Left ventricle myocardium superior (tissue), 1 donor: Measurements from ENCODE around the gene LCN6. TPM values are rescaled to one million over a fixed set of nuclear protein-coding genes. Genes with fewer than 3 reads are reported as not detected.
A peak's percentile ranks its signal among the peaks of the same experiment; 100 is the strongest.

Experiments used
- ATAC-seq: fragments of 200-7000 bp; cut with Tn5 transposase; one replicate; pipeline ENCODE4 v1.9.1; 2020; ENCODE audit warnings: mild to moderate bottlenecking, moderate library complexity
- DNase-seq: peaks from one replicate; pipeline ENCODE4 v3.0.0-alpha.2; 2020
- intact Hi-C: fragments of 100-400 bp; cut with micrococcal nuclease; formaldehyde crosslinking; loops from one replicate; pipeline ENCODE4 v1.11.0; 2022
- total RNA-seq: library from RNA; stranded (reverse); fragmentation: NEBNext Ultra II Directional; extraction: Animal tissue kit (Norgen Biotek cat#: 25700); gene quantifications from one replicate; pipeline ENCODE4 v1.2.1, GENCODE V29; 2021
- donor health status: DM: no; HTN: yes; CAD: no; lungs with severe emphysema.

The LCN6 gene
- total RNA-seq, 1 donor from 2014 or later, result 17.4 TPM

DNA sequence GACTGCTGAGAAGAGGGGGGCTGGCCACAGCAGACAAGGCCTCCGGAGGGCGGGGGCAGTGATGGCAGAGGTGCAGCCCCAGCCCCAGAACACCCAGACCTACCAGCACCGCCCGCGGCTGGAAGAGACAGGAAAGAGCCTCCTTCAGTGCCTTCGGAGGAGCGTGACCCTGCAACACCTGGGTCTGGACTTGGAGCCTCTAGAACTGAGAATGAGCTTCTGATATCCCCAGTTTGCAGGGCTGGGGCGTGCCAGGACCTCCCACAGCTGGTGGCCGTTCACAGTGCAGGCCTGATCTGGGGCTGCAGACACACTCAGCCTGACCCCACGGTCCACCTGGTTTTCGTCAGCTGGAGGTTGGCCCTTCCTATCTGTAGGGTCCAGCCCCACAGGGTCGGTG is 14.7 kb downstream of the LCN6 start:
- no peak for ATAC-seq
- intact Hi-C loops, result no loop called here
- DNase-seq, result no peak

DNA sequence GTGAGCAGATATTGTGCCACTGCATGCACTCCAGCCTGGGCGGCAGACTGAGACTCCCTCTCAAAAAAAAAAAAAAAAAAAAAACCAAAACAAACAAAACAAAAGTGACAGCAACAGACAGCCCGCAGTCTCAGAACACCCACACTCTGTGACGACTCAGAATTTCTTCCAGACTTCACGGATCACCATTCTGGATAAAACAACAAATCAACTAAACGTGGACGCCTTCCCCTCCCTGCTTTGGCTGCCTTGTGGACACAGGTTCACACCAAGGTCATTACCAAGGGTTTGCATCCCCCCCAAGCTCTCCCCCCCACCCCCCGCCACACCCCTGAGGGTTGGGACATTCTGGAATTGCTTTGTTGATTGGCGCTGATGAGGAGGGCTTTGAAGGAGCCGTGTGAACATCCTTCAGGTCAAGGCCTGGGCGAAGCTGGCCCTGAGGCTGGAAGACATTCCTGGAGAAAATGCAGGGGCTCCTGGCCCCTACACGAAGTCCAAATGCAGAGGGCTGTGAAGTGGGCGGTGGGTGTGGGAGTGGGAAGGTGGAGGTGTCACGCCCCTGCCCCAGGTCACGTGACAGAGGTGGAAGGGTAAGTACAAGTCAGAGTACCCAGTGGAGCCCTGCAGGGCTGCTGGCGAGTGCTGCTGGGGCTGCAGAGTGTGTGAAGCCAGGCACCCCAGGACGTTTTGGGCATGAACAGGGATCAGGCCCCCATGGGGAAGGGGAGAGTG is 15.7 kb downstream of the LCN6 start:
- no peak for DNase-seq
- intact Hi-C loops, result no loop called here
- no peak for ATAC-seq

DNA sequence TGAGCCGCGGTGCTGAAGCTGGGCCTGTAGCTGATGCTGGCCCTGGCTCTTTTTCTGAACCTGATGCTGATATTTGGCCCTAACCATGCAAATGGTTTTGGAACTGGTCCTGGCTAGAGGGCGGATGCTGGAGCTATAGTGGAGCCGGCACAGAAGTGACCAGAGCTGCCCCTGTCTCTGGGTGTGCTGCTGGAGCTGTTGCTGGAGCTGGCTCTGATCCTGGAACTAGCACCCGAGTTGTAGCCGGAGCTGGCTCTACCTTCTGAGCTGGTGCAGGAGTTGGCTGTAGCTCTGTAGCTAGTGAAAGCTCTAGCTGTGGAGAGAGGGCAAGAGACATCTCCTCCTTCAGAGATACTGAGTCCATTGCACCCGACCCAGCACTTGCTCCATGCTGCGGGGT is 18.4 kb downstream of the LCN6 start:
- intact Hi-C loops, result no loop called here
- ATAC-seq (no peak), DNase-seq (no peak)

- intact Hi-C loops, result no loop called here
- no peak for DNase-seq
These were observed 19.2 kb downstream of the LCN6 start for GRCh38 chr9:136729144-136729543.

GRCh38 chr9:136728548-136729123 is 19.7 kb downstream of the LCN6 start:
- ATAC-seq (peak; percentile 48), DNase-seq (peak; percentile 60)
- intact Hi-C loops, result no loop called here

More at GRCh38 chr9:136729144-136729543, 19.2 kb downstream of the LCN6 start:
- peak; percentile 4 for ATAC-seq

GRCh38 chr9:136728080-136728547 is 20.2 kb downstream of the LCN6 start:
- intact Hi-C loops, result no loop called here
- ATAC-seq (peak; percentile 84), DNase-seq (peak; percentile 96)

GRCh38 chr9:136726631-136727191 is 21.6 kb downstream of the LCN6 start:
- intact Hi-C loops, result no loop called here
- DNase-seq, result no peak
- ATAC-seq, result no peak

GRCh38 chr9:136726118-136726517 is 22.2 kb downstream of the LCN6 start:
- intact Hi-C loops, result no loop called here
- DNase-seq (no peak), ATAC-seq (no peak)

GRCh38 chr9:136725612-136726011 is 22.7 kb downstream of the LCN6 start:
- no peak for ATAC-seq
- intact Hi-C loops, result no loop called here

GRCh38 chr9:136724772-136725171 is 23.6 kb downstream of the LCN6 start:
- intact Hi-C loops, result no loop called here
- ATAC-seq, result no peak

More at GRCh38 chr9:136725612-136726011, 22.7 kb downstream of the LCN6 start:
- DNase-seq, result no peak

GRCh38 chr9:136723989-136724388 is 24.3 kb downstream of the LCN6 start:
- intact Hi-C loops, result no loop called here

More at GRCh38 chr9:136724772-136725171, 23.6 kb downstream of the LCN6 start:
- DNase-seq, result no peak

DNA sequence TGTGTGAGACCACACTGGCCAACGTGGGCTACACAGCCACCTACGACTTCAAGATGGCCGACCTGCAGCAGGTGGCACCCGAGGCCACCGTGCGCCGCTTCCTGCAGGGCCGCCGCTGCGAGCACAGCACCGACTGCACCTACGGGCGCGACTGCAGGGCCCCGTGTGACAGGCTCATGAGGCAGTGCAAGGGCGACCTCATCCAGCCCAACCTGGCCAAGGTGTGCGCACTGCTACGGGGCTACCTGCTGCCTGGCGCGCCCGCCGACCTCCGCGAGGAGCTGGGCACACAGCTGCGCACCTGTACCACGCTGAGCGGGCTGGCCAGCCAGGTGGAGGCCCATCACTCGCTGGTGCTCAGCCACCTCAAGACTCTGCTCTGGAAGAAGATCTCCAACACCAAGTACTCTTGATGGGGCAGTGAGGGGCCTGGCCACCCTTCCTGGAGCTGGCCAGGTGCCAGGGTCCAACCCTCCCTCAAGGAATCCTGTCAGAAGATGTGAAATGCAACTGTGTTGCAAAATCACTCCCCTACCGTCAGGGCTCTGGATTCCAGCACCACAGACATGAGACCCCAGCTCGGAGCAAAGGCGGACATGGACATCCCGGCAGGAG is 24.9 kb downstream of the LCN6 start:
- no peak for ATAC-seq
- intact Hi-C loops, result no loop called here
- DNase-seq, result no peak

More at GRCh38 chr9:136723989-136724388, 24.3 kb downstream of the LCN6 start:
- no peak for ATAC-seq
- DNase-seq, result no peak

DNA sequence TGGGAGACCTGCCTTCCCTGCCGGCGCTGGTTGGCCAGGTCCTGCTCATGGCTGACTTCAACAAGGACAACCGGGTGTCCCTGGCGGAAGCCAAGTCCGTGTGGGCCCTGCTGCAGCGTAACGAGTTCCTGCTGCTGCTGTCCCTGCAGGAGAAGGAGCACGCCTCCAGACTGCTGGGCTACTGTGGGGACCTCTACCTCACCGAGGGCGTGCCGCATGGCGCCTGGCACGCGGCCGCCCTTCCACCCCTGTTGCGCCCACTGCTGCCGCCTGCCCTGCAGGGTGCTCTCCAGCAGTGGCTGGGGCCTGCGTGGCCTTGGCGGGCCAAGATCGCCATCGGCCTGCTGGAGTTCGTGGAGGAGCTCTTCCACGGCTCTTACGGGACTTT is 25.4 kb downstream of the LCN6 start:
- intact Hi-C loops, result no loop called here

DNA sequence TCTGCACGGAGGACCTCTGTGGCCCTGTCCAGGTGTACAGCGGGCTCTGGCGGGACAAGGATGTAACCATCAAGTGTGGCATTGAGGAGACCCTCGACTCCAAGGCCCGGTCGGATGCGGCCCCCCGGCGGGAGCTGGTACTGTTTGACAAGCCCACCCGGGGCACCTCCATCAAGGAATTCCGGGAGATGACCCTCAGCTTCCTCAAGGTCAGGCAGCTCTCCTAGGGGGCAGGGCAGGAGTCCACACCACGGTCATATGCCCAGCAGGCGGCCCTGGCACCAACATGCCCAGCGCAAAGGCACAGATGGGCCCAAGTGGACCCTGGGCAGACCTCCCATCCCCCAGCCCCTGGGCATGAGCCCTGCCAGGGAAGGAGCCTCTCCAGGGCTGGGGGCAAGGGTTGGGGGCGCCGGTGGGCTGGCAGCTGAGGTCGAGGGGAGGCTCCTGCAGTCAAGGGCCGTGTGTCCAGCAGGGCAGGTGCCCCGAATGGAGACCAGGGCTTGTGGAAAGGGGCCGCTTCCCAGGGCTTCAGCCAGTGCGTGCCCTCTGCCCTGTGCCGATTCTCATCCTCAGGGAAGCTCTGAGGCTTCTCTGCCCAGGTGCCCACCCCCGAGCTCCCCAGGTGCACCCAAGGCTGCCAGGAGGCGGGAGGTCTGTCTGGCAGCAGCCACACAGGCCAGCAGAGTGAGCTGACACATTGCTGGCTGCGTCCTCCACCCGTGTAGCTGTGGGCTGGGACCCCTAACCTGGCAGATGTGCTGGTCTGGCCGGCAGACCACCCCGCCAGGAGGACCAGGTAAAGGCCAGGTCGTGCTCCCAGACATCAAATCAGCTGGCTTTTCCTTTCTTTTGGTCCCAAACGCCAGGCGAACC is 26.0 kb downstream of the LCN6 start:
- ATAC-seq (peak; percentile 4), DNase-seq (no peak)
- intact Hi-C loops, result no loop called here

More for the DNA sequence above, 25.4 kb downstream of the LCN6 start:
- no peak for ATAC-seq
- DNase-seq, result no peak

DNA sequence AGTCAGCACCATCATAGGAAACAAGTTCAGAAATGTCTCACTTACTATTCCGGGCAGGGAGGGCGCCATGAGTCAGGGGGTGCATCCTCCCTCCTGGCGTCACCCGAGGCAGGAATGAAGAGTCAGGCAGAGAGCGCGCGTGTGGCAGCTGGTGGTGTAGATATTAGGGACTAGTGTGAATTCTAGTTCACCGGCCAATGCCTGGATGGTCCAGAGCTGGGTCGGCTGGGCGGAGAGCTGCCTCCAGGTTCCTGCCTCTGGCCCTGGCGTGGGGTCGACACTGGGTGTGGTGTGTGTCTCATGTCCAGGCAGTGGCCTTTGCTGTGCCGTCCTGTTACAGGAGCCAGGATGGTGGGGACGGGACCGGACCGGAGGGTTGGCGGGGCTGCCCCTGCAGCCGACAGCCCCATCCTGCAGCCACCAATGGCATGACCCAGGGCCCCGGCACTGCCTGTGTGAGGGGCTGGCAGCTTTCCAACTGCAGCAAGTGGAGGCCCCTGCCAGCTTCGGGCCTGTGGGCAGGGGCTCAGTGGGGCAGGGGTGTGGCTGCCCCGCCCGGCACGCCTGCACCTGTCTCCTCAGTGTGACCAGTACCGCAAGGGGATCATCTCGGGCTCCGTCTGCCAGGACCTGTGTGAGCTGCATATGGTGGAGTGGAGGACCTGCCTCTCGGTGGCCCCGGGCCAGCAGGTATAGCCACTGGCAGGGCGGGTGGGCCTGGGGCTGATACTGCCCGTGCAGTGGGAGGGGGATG is 26.8 kb downstream of the LCN6 start:
- intact Hi-C loops, result no loop called here

GRCh38 chr9:136720898-136721338 is 27.4 kb downstream of the LCN6 start:
- no peak for DNase-seq
- ATAC-seq, result peak; percentile 2
- intact Hi-C loops, result no loop called here

More for the DNA sequence above, 26.8 kb downstream of the LCN6 start:
- DNase-seq, result peak; percentile 52
- peak; percentile 28 for ATAC-seq

- intact Hi-C loops, result no loop called here
- DNase-seq (peak; percentile 62), ATAC-seq (peak; percentile 9)
These were observed 28.0 kb downstream of the LCN6 start for GRCh38 chr9:136720251-136720897.
